B cell (primary cell): ENCODE measurements around the gene CARHSP1. TPM values are rescaled to one million over a fixed set of nuclear protein-coding genes. Genes with fewer than 3 reads are reported as not detected.

ENCODE experiments used
- ATAC-seq: fragments of 200-7000 bp; cut with Tn5 transposase; one replicate; pipeline ENCODE4 v1.10.0; 2021; ENCODE audit warnings: low read depth, mild to moderate bottlenecking, moderate number of reproducible peaks, moderate library complexity
- CTCF ChIA-PET: fragments of 350-600 bp; sonication (Branson Sonifier 250); formaldehyde crosslinking; loops from one replicate; lab custom pipeline; 2021; ENCODE audit warnings: antibody characterized with exemption, inconsistent platforms; lab: Charles Lee
- POLR2A ChIA-PET: fragments of 350-600 bp; sonication (Branson Sonifier 250); formaldehyde crosslinking; loops from one replicate; lab custom pipeline; 2021; ENCODE audit warnings: antibody characterized with exemption; lab: Charles Lee
- DNase-seq: peaks from one replicate; pipeline ENCODE4 v3.0.0; 2013
- H2AFZ ChIP-seq: 2 replicates; pipeline ENCODE4 v1.6.1; 2012; ENCODE audit warnings: mild to moderate bottlenecking, low read depth, low read length; ENCODE audit not compliant: insufficient read depth, poor library complexity, severe bottlenecking
- H3K27ac ChIP-seq, 2 donors: 1 replicate in 1 of 2; 2 replicates in 1 of 2; pipeline ENCODE4 v1.5.1; 2012 to 2013; ENCODE audit warnings: low read length in 2 of 2, mild to moderate bottlenecking in 2 of 2, moderate library complexity in 1 of 2
- H3K27me3 ChIP-seq, 4 experiments: fragments of 200-600 bp in 1 of 4; sonication (generic) in 1 of 4; replicated peaks in 1 of 4; 1 replicate in 2 of 4; 2 replicates in 2 of 4; pipeline versions ENCODE4 v1.6.1 to v1.7.0; 2013 to 2016; ENCODE audit warnings: low read length in 3 of 4, mild to moderate bottlenecking in 2 of 4, mixed read lengths in 1 of 4, moderate library complexity in 1 of 4; ENCODE audit not compliant: insufficient read depth in 4 of 4, control insufficient read depth in 3 of 4; ENCODE audit errors: control extremely low read depth in 1 of 4
- H3K36me3 ChIP-seq, 2 experiments: replicated peaks in 1 of 2; 1 replicate in 1 of 2; 2 replicates in 1 of 2; pipeline versions ENCODE4 v1.6.1 to v1.7.1; 2013; ENCODE audit warnings: low read length in 1 of 2; ENCODE audit not compliant: insufficient read depth in 2 of 2, control insufficient read depth in 1 of 2; ENCODE audit errors: control extremely low read depth in 1 of 2, extremely low read depth in 1 of 2
- H3K4me1 ChIP-seq, 2 donors: fragments of 200-600 bp in 1 of 2; sonication (generic) in 1 of 2; 1 replicate in 1 of 2; 2 replicates in 1 of 2; pipeline versions ENCODE4 v1.5.1 to v1.6.1; 2013 to 2017; ENCODE audit warnings: low read length in 2 of 2; ENCODE audit not compliant: control insufficient read depth in 2 of 2, insufficient read depth in 2 of 2
- H3K4me2 ChIP-seq: replicated peaks from 2 replicates; pipeline ENCODE3; 2012; ENCODE audit warnings: mild to moderate bottlenecking, low read depth, low read length; ENCODE audit not compliant: poor library complexity, severe bottlenecking
- H3K4me3 ChIP-seq, 5 experiments: fragments of 200-600 bp in 1 of 5; sonication (generic) in 1 of 5; 1 replicate in 3 of 5; 2 replicates in 2 of 5; pipeline versions ENCODE4 v1.5.1 to v1.7.0; 2011 to 2016; ENCODE audit warnings: low read length in 4 of 5, mild to moderate bottlenecking in 4 of 5, low read depth in 2 of 5, control low read depth in 1 of 5, moderate library complexity in 1 of 5; ENCODE audit not compliant: insufficient read depth in 1 of 5; ENCODE audit errors: control extremely low read depth in 1 of 5, extremely low read depth in 1 of 5
- H3K79me2 ChIP-seq: fragments of 200-600 bp; sonication (generic); one replicate; pipeline ENCODE4 v1.6.0; 2016; ENCODE audit warnings: low read length; ENCODE audit not compliant: control insufficient read depth, insufficient read depth
- H3K9ac ChIP-seq: fragments of 200-600 bp; sonication (generic); 2 replicates; pipeline ENCODE4 v1.6.1; 2017; ENCODE audit warnings: mild to moderate bottlenecking, low read length, moderate library complexity
- H3K9me3 ChIP-seq, 3 donors: one replicate each; pipeline versions ENCODE4 v1.6.1 to v1.7.1; 2013; ENCODE audit warnings: low read length in 2 of 3; ENCODE audit not compliant: control insufficient read depth in 2 of 3, insufficient read depth in 1 of 3; ENCODE audit errors: control extremely low read depth in 1 of 3
- H4K20me1 ChIP-seq: 2 replicates; pipeline ENCODE4 v1.6.0; 2012; ENCODE audit warnings: mild to moderate bottlenecking, low read length; ENCODE audit not compliant: insufficient read depth, control insufficient read depth, poor library complexity, severe bottlenecking
- H3K27ac Mint-ChIP-seq: one replicate; pipeline ENCODE4 v1.8.0; 2021; ENCODE audit warnings: mixed read lengths
- H3K27me3 Mint-ChIP-seq: one replicate; pipeline ENCODE4 v1.8.0; 2021; ENCODE audit warnings: mixed read lengths
- H3K4me1 Mint-ChIP-seq: one replicate; pipeline ENCODE4 v1.8.0; 2021; ENCODE audit warnings: mixed read lengths
- H3K4me3 Mint-ChIP-seq: one replicate; pipeline ENCODE4 v1.8.0; 2021; ENCODE audit warnings: mixed read lengths
- H3K9me3 Mint-ChIP-seq: one replicate; pipeline ENCODE4 v1.8.0; 2022; ENCODE audit warnings: mixed read lengths; ENCODE audit not compliant: insufficient read depth
- CTCF ChIP-seq: fragments of 200-600 bp; IDR thresholded peaks from one replicate; pipeline ENCODE4 v1.8.0; 2022; ENCODE audit warnings: antibody characterized with exemption, mild to moderate bottlenecking
- EZH2 ChIP-seq: IDR thresholded peaks from 2 replicates; pipeline ENCODE4 v1.6.1; 2012; ENCODE audit warnings: borderline replicate concordance, low read depth, mild to moderate bottlenecking, moderate library complexity, low read length; ENCODE audit not compliant: insufficient read depth, poor library complexity, severe bottlenecking
- WGBS: methylation state at CpG from one replicate; pipeline ENCODE4 v1.1.5; 2013; ENCODE audit warnings: missing lambda C conversion rate; ENCODE audit not compliant: insufficient coverage; 5-methylcytosine and 5-hydroxymethylcytosine counted together
- intact Hi-C: fragments of 100-400 bp; cut with micrococcal nuclease; formaldehyde crosslinking; loops from one replicate; pipeline ENCODE4 v1.10.0; 2022
- polyA plus RNA-seq: library from polyadenylated mRNA; depleted of rRNA; stranded (reverse); fragments of >200 nt; gene quantifications from 2 replicates; pipeline ENCODE4 v1.2.3, GENCODE V29; 2012
- total RNA-seq, 2 donors: library from RNA; stranded (reverse); fragments of 120-200 nt in 1 of 2; gene quantifications; 1 replicate in 1 of 2; 2 replicates in 1 of 2; pipeline versions ENCODE4 v1.2.3 to v1.2.4, GENCODE V29; 2013 to 2022

The CARHSP1 gene
- total and polyA plus RNA-seq, 2 donors (not counting 1 experiment from before 2014, with no cell fraction given): 26.5 to 63.1 TPM

- Histone ChIP-seq H3K4me3 (no peak overlapping the region), H3K9me3 (peaks cover 0 to 3% (median 0%) of the 10 kb centered on the region in 3 donors), H3K4me2 (no peak overlapping the region), H3K4me1 (peaks cover 11 to 30% of the 10 kb centered on the region in 2 donors), H3K27ac (no peak overlapping the region), H3K36me3 (peaks cover 0 to 12% of the 10 kb centered on the region in 2 experiments), H3K27me3 (peaks cover 0 to 11% (median 5%) of the 10 kb centered on the region in 4 experiments), H4K20me1 (peaks cover 41% of the 10 kb centered on the region), H3K79me2 (peaks cover 3% of the 10 kb centered on the region), H3K9ac (no peak overlapping the region), H2AFZ (no peak overlapping the region)
- CTCF ChIA-PET: interaction anchor here (0.5 to 1.2 kb wide), 2 partner anchors 13 to 95 kb away, joined by 3 to 4 read pairs; no protein-coding TSS in a partner anchor
- H3K9me3 Mint-ChIP-seq: peaks cover 3% of the 10 kb centered on the region
- peak overlapping the region; percentile 27 for H3K27ac Mint-ChIP-seq
- POLR2A ChIA-PET: interaction anchor here (0.7 kb wide), 1 partner anchor 65 kb away, joined by 3 read pairs; no protein-coding TSS in a partner anchor
- DNase-seq (no peak), ATAC-seq (no peak)
- H3K27me3 Mint-ChIP-seq: peaks cover 12% of the 10 kb centered on the region
- no peak overlapping the region for H3K4me3 Mint-ChIP-seq
- intact Hi-C loops: no loop called here
- TF ChIP-seq CTCF: no peak
- TF ChIP-seq EZH2: no peak
- peaks cover 32% of the 10 kb centered on the region for H3K4me1 Mint-ChIP-seq
- WGBS: 74% methylated on average over 11 of the region's 19 CpGs
Observed at GRCh38 chr16:8886593-8887430, 18.0 kb upstream of the CARHSP1 start.
